Loucy (cell line): ENCODE measurements around the gene SSPN.

Experiments
- H2AFZ ChIP-seq: fragments of 200-600 bp; sonication (generic); 2 replicates; pipeline ENCODE4 v1.6.0; 2016; ENCODE audit warnings: antibody characterized with exemption, mild to moderate bottlenecking, low read length, moderate library complexity
- H3F3A ChIP-seq: fragments of 200-600 bp; 2 replicates; pipeline ENCODE4 v1.6.0; 2016; ENCODE audit warnings: antibody characterized with exemption, low read depth, mild to moderate bottlenecking
- H3K27me3 ChIP-seq: fragments of 200-600 bp; sonication (generic); 2 replicates; pipeline ENCODE4 v1.6.1; 2014; ENCODE audit warnings: low read length, mild to moderate bottlenecking; ENCODE audit not compliant: insufficient read depth, poor library complexity, severe bottlenecking
- H3K36me3 ChIP-seq: fragments of 200-600 bp; sonication (generic); 2 replicates; pipeline ENCODE4 v1.6.1; 2016; ENCODE audit warnings: low read length; ENCODE audit not compliant: insufficient read depth
- H3K4me1 ChIP-seq: fragments of 200-600 bp; sonication (generic); 2 replicates; pipeline ENCODE4 v1.5.1; 2014; ENCODE audit warnings: low read length, mild to moderate bottlenecking; ENCODE audit not compliant: insufficient read depth, poor library complexity, severe bottlenecking
- H3K4me2 ChIP-seq: fragments of 200-600 bp; sonication (generic); 2 replicates; pipeline ENCODE4 v1.6.0; 2014; ENCODE audit warnings: antibody characterized with exemption, low read length, low read depth, mild to moderate bottlenecking; ENCODE audit not compliant: poor library complexity, severe bottlenecking
- H3K4me3 ChIP-seq: fragments of 200-600 bp; sonication (generic); 2 replicates; pipeline ENCODE4 v1.5.1; 2014; ENCODE audit warnings: low read length, mild to moderate bottlenecking, mixed read lengths; ENCODE audit not compliant: poor library complexity, severe bottlenecking
- H3K79me2 ChIP-seq: fragments of 200-600 bp; sonication (generic); 2 replicates; pipeline ENCODE4 v1.6.1; 2014; ENCODE audit warnings: low read length; ENCODE audit not compliant: insufficient read depth
- H3K9ac ChIP-seq: fragments of 200-600 bp; sonication (generic); 2 replicates; pipeline ENCODE4 v1.6.0; 2014; ENCODE audit warnings: mild to moderate bottlenecking, low read depth, low read length, moderate library complexity; ENCODE audit not compliant: poor library complexity, severe bottlenecking
- H3K9me2 ChIP-seq: fragments of 200-600 bp; sonication (generic); replicated peaks from 2 replicates; pipeline ENCODE4 v1.6.1; 2016; ENCODE audit warnings: low read depth, low read length, mixed read lengths
- H3K9me3 ChIP-seq: fragments of 200-600 bp; sonication (generic); 2 replicates; pipeline ENCODE4 v1.6.1; 2014; ENCODE audit warnings: mild to moderate bottlenecking, antibody characterized with exemption, low read length, low read depth; ENCODE audit not compliant: insufficient read depth
- H4K20me1 ChIP-seq: fragments of 200-600 bp; sonication (generic); 2 replicates; pipeline ENCODE4 v1.6.0; 2014; ENCODE audit warnings: antibody characterized with exemption, low read length, mild to moderate bottlenecking; ENCODE audit not compliant: insufficient read depth, poor library complexity, severe bottlenecking
- CTCF ChIP-seq: fragments of 200-600 bp; sonication (generic); conservative IDR thresholded peaks from 2 replicates; pipeline ENCODE4 v1.5.1; 2014; ENCODE audit warnings: mild to moderate bottlenecking, antibody characterized with exemption, low read length
- EZH2phosphoT487 ChIP-seq: fragments of 200-600 bp; IDR thresholded peaks from 2 replicates; pipeline ENCODE4 v1.6.1; 2018; ENCODE audit warnings: antibody characterized with exemption, mild to moderate bottlenecking, moderate library complexity, borderline replicate concordance

The SSPN gene

GRCh38 chr12:26226122-26226521, 30.7 kb downstream of the SSPN start:
- no peaks in the 10 kb centered on the region for H3F3A ChIP-seq
- no peaks in the 10 kb centered on the region for H3K36me3 ChIP-seq
- no peak overlapping the region for H2AFZ ChIP-seq
- no peaks in the 10 kb centered on the region for H3K4me1 ChIP-seq
- H4K20me1 ChIP-seq, result no peaks in the 10 kb centered on the region
- no peaks in the 10 kb centered on the region for H3K79me2 ChIP-seq
- H3K9ac ChIP-seq, result no peak overlapping the region
- no peak overlapping the region for H3K4me2 ChIP-seq
- no peaks in the 10 kb centered on the region for H3K9me2 ChIP-seq
- H3K4me3 ChIP-seq, result no peak overlapping the region
- H3K9me3 ChIP-seq, result no peaks in the 10 kb centered on the region
- no peak for TF ChIP-seq CTCF
- no peak for TF ChIP-seq EZH2phosphoT487
- H3K27me3 ChIP-seq, result no peaks in the 10 kb centered on the region

GRCh38 chr12:26226629-26227360, 31.4 kb downstream of the SSPN start:
- Histone ChIP-seq H3K4me2 (no peak overlapping the region), H3K9me2 (no peaks in the 10 kb centered on the region), H3K4me3 (no peak overlapping the region), H3K9me3 (no peaks in the 10 kb centered on the region), H3K79me2 (no peaks in the 10 kb centered on the region), H3K27me3 (no peaks in the 10 kb centered on the region), H3K9ac (no peak overlapping the region), H4K20me1 (no peaks in the 10 kb centered on the region), H3K4me1 (no peaks in the 10 kb centered on the region), H3F3A (no peaks in the 10 kb centered on the region), H2AFZ (no peak overlapping the region), H3K36me3 (no peaks in the 10 kb centered on the region)
- TF ChIP-seq EZH2phosphoT487 (no peak), CTCF (no peak)

- Histone ChIP-seq H3K9me3 (no peaks in the 10 kb centered on the region), H3K4me2 (no peak overlapping the region), H3K4me3 (no peak overlapping the region), H3F3A (no peaks in the 10 kb centered on the region), H3K9me2 (no peaks in the 10 kb centered on the region), H3K79me2 (no peaks in the 10 kb centered on the region), H3K9ac (no peak overlapping the region), H3K4me1 (no peaks in the 10 kb centered on the region), H3K36me3 (no peaks in the 10 kb centered on the region), H4K20me1 (no peaks in the 10 kb centered on the region), H3K27me3 (no peaks in the 10 kb centered on the region), H2AFZ (no peak overlapping the region)
- TF ChIP-seq CTCF (no peak), EZH2phosphoT487 (no peak)
These were observed 32.0 kb downstream of the SSPN start for GRCh38 chr12:26227361-26227745.
